Breast epithelium (tissue), 3 donors: ENCODE data around the gene NDUFB4.

Experiments
- CTCF ChIP-seq, 3 donors: fragments of 450-650 bp; IDR thresholded peaks; one replicate each; pipeline ENCODE4 v1.5.1; 2016 to 2017; ENCODE audit warnings: antibody characterized with exemption in 3 of 3, mild to moderate bottlenecking in 3 of 3, moderate library complexity in 3 of 3
- POLR2A ChIP-seq: fragments of 450-650 bp; IDR thresholded peaks from one replicate; pipeline ENCODE4 v1.6.1; 2016; ENCODE audit warnings: antibody characterized with exemption, mild to moderate bottlenecking, moderate library complexity
- POLR2AphosphoS5 ChIP-seq, 3 donors: sonication (generic); formaldehyde crosslinking; IDR thresholded peaks; one replicate each; pipeline ENCODE4 v1.6.1; 2017; ENCODE audit warnings: antibody characterized with exemption in 3 of 3

- TF ChIP-seq CTCF (IDR thresholded peaks at IDR 0.05) = no peak
- TF ChIP-seq POLR2AphosphoS5 (IDR thresholded peaks at IDR 0.05) = no peak
- TF ChIP-seq POLR2A = no peak
Measured at GRCh38 chr3:120650311-120650710, 54.2 kb downstream of the NDUFB4 start.
